Stimulated activated CD8-positive, alpha-beta memory T cell treated with anti-CD3 and anti-CD28 coated beads, Interleukin-7, amount 100 ng/mL, for 1 hour (primary cell): ENCODE data around the gene KLHL28.
"Not testable (repeated sequence)": the region's sequence is repeated elsewhere in the genome, so short reads cannot be mapped to it uniquely, and the experiment has no call there.

Experiments used
- DNase-seq, 2 donors: peaks; one replicate each; pipeline ENCODE4 v3.0.0-alpha.2; 2020; ENCODE audit warnings: low read depth in 2 of 2

KLHL28 gene

DNA sequence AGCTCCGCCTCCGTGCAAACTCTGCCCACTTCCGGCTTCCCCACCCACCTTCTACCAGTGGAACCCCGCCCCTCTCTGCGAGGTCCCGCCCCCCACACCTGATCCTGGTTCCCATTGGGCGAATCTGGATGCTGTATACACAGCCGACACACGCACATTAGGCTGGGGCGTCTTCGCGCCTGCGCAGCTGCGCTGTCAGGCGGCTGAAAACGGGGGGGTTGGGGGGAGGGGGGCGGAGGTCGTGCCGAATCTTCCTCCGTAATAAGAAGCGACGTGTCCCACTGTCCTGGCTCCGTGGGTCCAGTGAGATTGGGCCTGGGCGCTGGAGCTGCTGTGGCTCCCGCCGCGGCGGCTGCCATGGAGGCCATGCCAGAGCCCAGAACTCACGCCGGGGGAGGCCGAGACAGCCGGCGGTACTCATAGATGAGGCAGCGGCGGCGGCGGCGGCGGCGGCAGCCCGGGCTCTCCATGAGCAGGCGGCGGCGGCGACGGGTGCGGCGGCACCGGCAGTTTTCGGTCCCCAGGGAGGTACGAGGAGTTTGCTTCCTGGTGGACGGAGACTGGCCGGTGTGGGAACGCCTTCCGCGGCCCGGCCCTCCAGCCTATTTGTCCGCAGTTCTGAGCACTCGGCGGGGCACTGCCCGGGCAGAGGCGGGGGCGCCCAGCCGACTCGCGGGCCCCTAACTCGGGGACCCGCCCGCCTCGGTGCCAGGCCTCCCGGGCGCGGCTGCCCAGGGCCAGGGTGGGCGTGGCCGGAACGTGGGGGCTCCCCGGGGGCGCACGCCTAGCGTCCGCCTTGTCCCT, 64.5 kb downstream of the KLHL28 start:
- DNase-seq = peak; percentile 95 to 97

DNA sequence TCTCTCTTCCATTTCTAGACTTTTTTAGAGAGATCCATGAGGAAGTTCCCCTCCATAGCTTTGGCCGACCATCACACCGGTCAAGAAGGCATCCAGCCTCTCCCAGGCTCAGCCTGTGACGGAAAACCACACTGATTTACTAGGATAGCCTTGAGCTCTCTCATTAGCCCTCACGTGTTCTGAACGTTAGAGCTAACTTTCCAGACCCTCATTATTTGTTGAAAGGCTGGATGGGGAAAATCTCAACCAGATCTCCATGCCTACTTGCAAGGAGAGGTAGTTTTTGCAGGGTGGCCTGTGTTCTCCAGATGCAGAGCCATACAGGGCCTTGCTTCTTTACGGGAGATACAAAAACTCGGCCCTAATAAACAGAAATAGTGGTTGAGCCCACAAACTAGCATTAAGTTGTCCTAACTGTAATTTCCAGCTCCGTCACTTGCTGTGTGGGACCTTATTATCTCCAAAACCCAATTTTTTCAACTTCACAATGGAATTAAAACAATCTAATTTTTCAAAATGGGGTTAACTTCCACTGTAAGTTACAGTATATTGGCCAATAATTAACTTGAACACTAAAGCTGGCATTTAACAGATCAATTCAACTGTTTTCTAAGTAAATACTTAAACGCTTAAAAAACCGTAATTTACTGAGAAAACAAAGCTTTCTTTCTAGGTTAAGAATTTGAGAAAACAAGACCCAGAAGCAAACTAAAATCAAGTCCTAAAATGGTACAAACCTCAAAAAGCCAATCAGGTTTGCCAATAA, 65.3 kb downstream of the KLHL28 start:
- DNase-seq = no peak

- no peak for DNase-seq
Observed at GRCh38 chr14:44895716-44896115, 66.0 kb downstream of the KLHL28 start.

GRCh38 chr14:44893535-44893934, 68.2 kb downstream of the KLHL28 start:
- no peak for DNase-seq

- DNase-seq = not testable (repeated sequence)
Observed at GRCh38 chr14:44891726-44892372, 69.9 kb downstream of the KLHL28 start.

DNA sequence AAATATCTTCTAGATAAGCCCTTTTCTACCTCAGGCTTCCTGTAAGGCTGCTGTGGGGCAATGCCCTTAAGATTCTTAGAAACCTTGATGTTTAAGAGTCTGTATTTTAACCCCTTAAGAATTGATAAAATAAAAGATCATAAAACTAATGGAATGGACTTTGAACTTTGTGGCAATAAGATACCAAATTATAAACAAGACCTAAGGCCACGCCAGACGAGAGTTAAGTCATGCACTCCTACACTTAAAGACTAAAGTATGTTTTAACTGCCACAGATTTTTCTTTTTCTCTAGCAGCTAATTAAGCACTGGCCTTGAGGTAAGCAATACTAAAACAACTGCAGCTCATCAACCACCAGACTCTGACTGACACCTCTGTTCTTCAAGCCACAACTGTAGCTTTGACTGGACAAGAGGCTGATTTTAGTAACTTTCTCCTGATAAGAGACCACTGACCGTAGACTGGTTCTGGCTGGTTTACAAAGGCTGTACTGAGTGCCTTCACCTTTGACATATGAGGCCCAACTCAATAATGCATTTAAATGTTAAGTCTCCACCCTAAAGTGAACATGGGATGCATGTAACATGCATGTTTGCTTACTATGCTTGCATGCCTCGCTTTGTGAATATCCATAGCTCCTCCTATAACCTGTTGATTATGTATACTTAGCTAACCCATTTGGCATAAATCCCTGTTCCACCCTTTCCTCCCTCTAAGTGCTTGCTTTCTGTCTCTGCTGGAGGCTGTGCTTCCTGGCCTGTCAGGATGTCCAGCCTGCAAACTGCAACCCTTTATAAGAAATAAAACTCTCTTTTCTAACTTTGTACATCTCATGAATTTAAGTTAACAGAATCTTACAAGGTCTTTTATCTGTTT, 71.9 kb downstream of the KLHL28 start:
- no peak for DNase-seq

DNA sequence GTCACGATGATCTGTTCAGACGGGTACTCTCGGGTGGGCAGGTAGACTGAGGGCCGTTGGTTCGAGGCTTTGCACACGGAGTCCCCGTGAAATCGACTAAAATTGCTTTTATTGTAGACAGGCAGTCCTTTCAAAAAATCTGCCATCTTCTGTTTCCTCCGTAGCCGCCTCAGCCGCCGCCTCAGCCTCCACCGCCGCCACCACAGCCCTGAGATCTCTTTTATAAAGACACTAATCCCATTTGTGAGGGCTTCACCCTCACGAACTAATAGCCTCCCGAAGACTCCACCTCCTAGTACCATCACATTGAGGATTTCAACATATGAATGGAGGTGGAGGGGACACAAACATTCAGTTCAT, 74.2 kb downstream of the KLHL28 start:
- DNase-seq = no peak

- no peak for DNase-seq
Observed at GRCh38 chr14:44886860-44887595, 74.7 kb downstream of the KLHL28 start.

GRCh38 chr14:44880791-44881190, 81.0 kb downstream of the KLHL28 start:
- DNase-seq = no peak
